ENCODE results near the gene MEGF11. TPM values are rescaled to one million over a fixed set of nuclear protein-coding genes. Genes with fewer than 3 reads are reported as not detected.

The MEGF11 gene
- total and polyA plus RNA-seq, 8 donors: 0.05 to 0.92 (median 0.14) TPM; not detected in 4

DNA sequence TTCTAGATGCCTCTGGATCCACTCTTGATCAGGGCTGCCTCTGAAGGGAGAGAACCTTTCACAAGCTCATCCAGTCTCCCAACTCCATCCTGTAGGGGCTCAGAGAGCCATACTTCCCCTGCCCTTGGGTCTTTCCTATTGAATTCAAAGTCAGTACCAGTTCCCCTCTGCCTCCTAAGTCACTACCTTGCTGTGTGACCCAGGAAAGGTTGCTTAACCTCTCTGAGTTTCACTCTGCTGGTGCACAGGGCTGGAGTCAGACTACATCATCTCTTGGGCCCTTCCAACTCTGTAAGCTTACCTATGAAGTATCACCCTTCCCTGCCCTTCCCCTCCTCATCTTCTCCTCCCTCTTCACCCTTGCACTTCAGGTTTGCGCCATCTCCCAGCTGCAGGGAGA is 117.9 kb downstream of the MEGF11 start:
- intact Hi-C loops (cut with DNase I; ENCODE audit: low total_unique reads): no loop called here
- Histone ChIP-seq H3K9me3 (no peaks in the 10 kb centered on the region), H3K36me3 (no peaks in the 10 kb centered on the region), H3K4me1 (peaks cover 0 to 34% (median 16%) of the 10 kb centered on the region in 4 donors), H3K27ac (no peak overlapping the region), H3K27me3 (no peaks in the 10 kb centered on the region), H3K4me3 (no peak overlapping the region)
- TF ChIP-seq, protein P1, sequence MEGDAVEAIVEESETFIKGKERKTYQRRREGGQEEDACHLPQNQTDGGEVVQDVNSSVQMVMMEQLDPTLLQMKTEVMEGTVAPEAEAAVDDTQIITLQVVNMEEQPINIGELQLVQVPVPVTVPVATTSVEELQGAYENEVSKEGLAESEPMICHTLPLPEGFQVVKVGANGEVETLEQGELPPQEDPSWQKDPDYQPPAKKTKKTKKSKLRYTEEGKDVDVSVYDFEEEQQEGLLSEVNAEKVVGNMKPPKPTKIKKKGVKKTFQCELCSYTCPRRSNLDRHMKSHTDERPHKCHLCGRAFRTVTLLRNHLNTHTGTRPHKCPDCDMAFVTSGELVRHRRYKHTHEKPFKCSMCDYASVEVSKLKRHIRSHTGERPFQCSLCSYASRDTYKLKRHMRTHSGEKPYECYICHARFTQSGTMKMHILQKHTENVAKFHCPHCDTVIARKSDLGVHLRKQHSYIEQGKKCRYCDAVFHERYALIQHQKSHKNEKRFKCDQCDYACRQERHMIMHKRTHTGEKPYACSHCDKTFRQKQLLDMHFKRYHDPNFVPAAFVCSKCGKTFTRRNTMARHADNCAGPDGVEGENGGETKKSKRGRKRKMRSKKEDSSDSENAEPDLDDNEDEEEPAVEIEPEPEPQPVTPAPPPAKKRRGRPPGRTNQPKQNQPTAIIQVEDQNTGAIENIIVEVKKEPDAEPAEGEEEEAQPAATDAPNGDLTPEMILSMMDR (IDR thresholded peaks at IDR 0.05): no peak
- TF ChIP-seq POLR2A (IDR thresholded peaks at IDR 0.05) (no peak), EP300 (IDR thresholded peaks at IDR 0.05) (no peak), POLR2AphosphoS5 (IDR thresholded peaks at IDR 0.05) (no peak)
- DNase-seq: no peak
- 92 to 100% (median 95%) methylated on average over 1 of the region's 1 CpG for WGBS, 5 donors

DNA sequence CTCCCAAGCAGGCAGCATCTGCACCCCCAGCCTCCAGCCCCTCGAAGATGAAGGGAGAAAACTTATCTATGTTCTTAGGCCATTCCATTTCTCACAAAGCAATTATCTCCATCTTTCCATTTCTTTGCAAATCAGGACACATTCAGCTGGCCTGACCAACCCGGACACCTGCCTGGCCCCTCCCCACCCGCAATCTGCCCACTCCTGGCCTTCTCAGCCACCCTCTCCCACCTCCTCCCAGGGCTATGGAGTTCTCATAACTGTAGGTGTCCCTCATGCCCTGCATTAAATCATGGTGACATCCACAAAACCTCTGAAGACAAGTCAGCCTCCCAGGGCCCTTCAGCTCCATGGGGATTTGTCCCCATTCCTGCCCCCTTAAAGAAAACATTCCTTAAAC is 119.3 kb downstream of the MEGF11 start:
- intact Hi-C loops (cut with DNase I; ENCODE audit: low total_unique reads): no loop called here

DNA sequence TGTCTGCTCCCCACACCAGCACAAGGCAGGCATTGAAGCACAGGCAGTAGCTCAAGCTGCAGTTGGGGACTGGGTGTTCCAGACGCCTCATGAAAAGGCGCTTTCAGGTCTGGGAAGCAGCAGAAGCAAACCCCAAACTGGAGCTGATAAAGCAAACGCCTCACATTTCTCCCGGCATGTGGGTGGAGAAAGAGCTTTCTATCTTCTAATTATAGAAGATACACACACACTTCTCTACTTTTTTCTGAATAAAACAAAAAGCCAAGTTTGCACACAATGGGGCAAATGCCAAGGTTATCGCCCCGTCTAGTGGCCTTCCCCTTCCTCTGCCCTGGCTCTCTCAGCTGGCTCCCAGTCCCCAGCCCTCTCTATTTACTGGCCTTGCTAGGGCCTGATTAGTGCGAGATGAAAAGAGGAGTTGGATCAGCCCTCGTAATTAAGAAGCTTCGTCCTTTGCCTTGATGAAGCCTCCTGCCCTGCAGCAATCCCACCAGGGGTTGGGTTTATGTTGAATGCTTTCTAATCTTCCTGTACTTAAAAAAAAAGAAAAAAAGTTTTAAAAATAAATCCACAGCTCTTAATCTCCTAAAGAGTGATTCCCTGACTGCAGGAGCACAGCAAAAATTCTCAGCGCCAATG is 120.2 kb downstream of the MEGF11 start:
- TF ChIP-seq EP300 (IDR thresholded peaks at IDR 0.05) (no peak), POLR2AphosphoS5 (IDR thresholded peaks at IDR 0.05) (no peak), POLR2A (IDR thresholded peaks at IDR 0.05) (no peak)
- TF ChIP-seq, protein P1 (IDR thresholded peaks at IDR 0.05): no peak
- no peak for DNase-seq
- 43 to 74% (median 52%) methylated on average over 10 of the region's 10 CpGs for whole genome bisulfite sequencing, 5 donors

More for the DNA sequence above, 119.3 kb downstream of the MEGF11 start:
- H3K27me3 ChIP-seq: no peaks in the 10 kb centered on the region
- H3K36me3 ChIP-seq: no peaks in the 10 kb centered on the region
- no peak overlapping the region for H3K27ac ChIP-seq
- no peak for DNase-seq
- H3K4me3 ChIP-seq: no peak overlapping the region
- H3K4me1 ChIP-seq: peaks cover 0 to 39% (median 17%) of the 10 kb centered on the region in 4 donors
- TF ChIP-seq POLR2AphosphoS5 (IDR thresholded peaks at IDR 0.05) (no peak), POLR2A (IDR thresholded peaks at IDR 0.05) (no peak), EP300 (IDR thresholded peaks at IDR 0.05) (no peak)
- TF ChIP-seq, protein P1 (IDR thresholded peaks at IDR 0.05): no peak
- 84 to 91% (median 88%) methylated on average over 3 of the region's 3 CpGs for WGBS, 5 donors
- no peaks in the 10 kb centered on the region for H3K9me3 ChIP-seq

DNA sequence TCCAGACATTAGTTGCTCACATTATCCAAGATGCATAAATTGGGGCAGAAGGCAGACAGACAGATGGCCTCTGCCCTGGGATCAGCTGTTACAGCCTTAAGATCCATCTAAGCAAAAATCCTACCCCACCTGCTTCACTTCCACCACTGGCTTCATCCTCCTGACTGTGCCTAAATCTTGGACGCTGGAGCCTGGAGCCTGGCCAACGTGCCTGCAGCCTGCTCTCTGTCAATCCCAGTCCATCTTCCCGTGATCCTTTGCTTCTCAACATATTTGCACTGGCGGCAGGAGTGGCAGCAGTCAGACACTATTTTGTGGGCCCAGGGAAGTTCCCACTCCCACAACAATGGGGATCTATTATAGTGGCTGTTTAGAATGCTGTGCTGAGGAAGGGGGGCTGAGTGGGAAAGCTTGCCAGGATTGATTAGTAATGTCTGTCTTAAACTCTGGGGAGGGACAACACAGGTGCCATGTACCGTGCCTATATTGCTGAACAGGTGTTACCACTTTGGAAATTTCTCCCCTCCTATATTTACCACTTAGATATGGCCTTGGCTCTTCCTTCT is 121.2 kb downstream of the MEGF11 start:
- no peak overlapping the region for H3K4me3 ChIP-seq
- no peaks in the 10 kb centered on the region for H3K36me3 ChIP-seq
- peaks cover 0 to 27% (median 12%) of the 10 kb centered on the region in 4 donors for H3K4me1 ChIP-seq
- no peaks in the 10 kb centered on the region for H3K9me3 ChIP-seq
- TF ChIP-seq, protein P1 (IDR thresholded peaks at IDR 0.05): no peak
- TF ChIP-seq POLR2AphosphoS5 (IDR thresholded peaks at IDR 0.05) (no peak), EP300 (IDR thresholded peaks at IDR 0.05) (no peak), POLR2A (IDR thresholded peaks at IDR 0.05) (no peak)
- no peak overlapping the region for H3K27ac ChIP-seq
- intact Hi-C loops (cut with DNase I; ENCODE audit: low total_unique reads): no loop called here
- no peak for DNase-seq
- 25 to 47% (median 35%) methylated on average over 5 of the region's 5 CpGs for WGBS, 5 donors
- peaks cover 0 to 17% (median 0%) of the 10 kb centered on the region in 3 donors for H3K27me3 ChIP-seq

More for the DNA sequence above, 120.2 kb downstream of the MEGF11 start:
- no peaks in the 10 kb centered on the region for H3K9me3 ChIP-seq
- no peak overlapping the region for H3K4me3 ChIP-seq
- intact Hi-C loops (cut with DNase I; ENCODE audit: low total_unique reads): no loop called here
- peaks cover 0 to 30% (median 13%) of the 10 kb centered on the region in 4 donors for H3K4me1 ChIP-seq
- no peak overlapping the region for H3K27ac ChIP-seq
- H3K27me3 ChIP-seq: peaks cover 0 to 7% (median 0%) of the 10 kb centered on the region in 3 donors
- H3K36me3 ChIP-seq: no peaks in the 10 kb centered on the region
